ENCODE data around the gene CHST9. TPM values are rescaled to one million over a fixed set of nuclear protein-coding genes. Genes with fewer than 3 reads are reported as not detected.

The CHST9 gene
- total and polyA plus RNA-seq, 2 of the 13 experiments (the other 11 are each of a cell fraction or from before 2014, with no cell fraction given) = 3.2 to 9.6 TPM

- TF ChIP-seq BCL6 (CRISPR knock-in tag; IDR thresholded peaks at IDR 0.05) (peak; percentile 68), HNF4G (IDR thresholded peaks at IDR 0.05; ENCODE audit: borderline replicate concordance, low read depth, low read length) (no peak), HNF4G (CRISPR knock-in tag; IDR thresholded peaks at IDR 0.05; ENCODE audit: borderline replicate concordance, low read depth) (no peak), ATF6 (CRISPR knock-in tag; conservative IDR thresholded peaks at IDR 0.05) (no peak), ZNF75D (CRISPR knock-in tag; IDR thresholded peaks at IDR 0.05; ENCODE audit: borderline replicate concordance) (no peak), TCF7 (IDR thresholded peaks at IDR 0.05; ENCODE audit: low read depth) (0 out of 2 replicates have a peak, but pooled peaks have one; percentile 13), PHF5A (CRISPR knock-in tag; IDR thresholded peaks at IDR 0.05; ENCODE audit: low read depth, unreplicated experiment) (no peak), FOXP1 (IDR thresholded peaks at IDR 0.05) (no peak), FOXP1 (CRISPR knock-in tag; IDR thresholded peaks at IDR 0.05) (peak; percentile 14; the same call in 1 of the 2 replicates), PPARG (CRISPR knock-in tag; conservative IDR thresholded peaks at IDR 0.05) (no peak), MTF2 (CRISPR knock-in tag; IDR thresholded peaks at IDR 0.05; ENCODE audit: borderline replicate concordance) (no peak), ZNF451 (CRISPR knock-in tag; IDR thresholded peaks at IDR 0.05) (no peak), ZNF333 (CRISPR knock-in tag; IDR thresholded peaks at IDR 0.05; ENCODE audit: borderline replicate concordance) (no peak), ZNF460 (CRISPR knock-in tag; IDR thresholded peaks at IDR 0.05; ENCODE audit: borderline replicate concordance) (no peak), ISX (CRISPR knock-in tag; conservative IDR thresholded peaks at IDR 0.05) (no peak), ZSCAN30 (CRISPR knock-in tag; IDR thresholded peaks at IDR 0.05) (no peak), GATAD2A (CRISPR knock-in tag; IDR thresholded peaks at IDR 0.05) (peak; percentile 45; the same call in 1 of the 2 replicates), ATF5 (CRISPR knock-in tag; IDR thresholded peaks at IDR 0.05; ENCODE audit: low read depth) (no peak), U2AF1 (optimal IDR thresholded peaks at IDR 0.05; ENCODE audit: low read depth, low read length) (no peak), MED1 (CRISPR knock-in tag; IDR thresholded peaks at IDR 0.05) (no peak), ZNF367 (CRISPR knock-in tag; IDR thresholded peaks at IDR 0.05; ENCODE audit: borderline replicate concordance) (no peak), ZNF180 (CRISPR knock-in tag; IDR thresholded peaks at IDR 0.05; ENCODE audit: borderline replicate concordance, low read depth) (no peak), ZNF691 (CRISPR knock-in tag; IDR thresholded peaks at IDR 0.05; ENCODE audit: borderline replicate concordance, low read depth) (no peak), DPF2 (CRISPR knock-in tag; IDR thresholded peaks at IDR 0.05; ENCODE audit: borderline replicate concordance, low read depth) (no peak), ZBTB2 (CRISPR knock-in tag; IDR thresholded peaks at IDR 0.05; ENCODE audit: low read depth) (no peak), ZNF205 (CRISPR knock-in tag; IDR thresholded peaks at IDR 0.05) (no peak), POGZ (CRISPR knock-in tag; IDR thresholded peaks at IDR 0.05) (no peak), NKX3-1 (CRISPR knock-in tag; IDR thresholded peaks at IDR 0.05) (0 out of 2 replicates have a peak, but pooled peaks have one; percentile 33), MBNL3 (CRISPR knock-in tag; conservative IDR thresholded peaks at IDR 0.05) (no peak), ZNF530 (CRISPR knock-in tag; IDR thresholded peaks at IDR 0.05; ENCODE audit: low read depth) (no peak)
Measured at GRCh38 chr18:27198036-27198435, 12.9 kb upstream of the CHST9 start (continued).
